K562 (cell line): Measurements from ENCODE around the gene ANO10. TPM values are rescaled to one million over a fixed set of nuclear protein-coding genes. Genes with fewer than 3 reads are reported as not detected.

Experiments used
- ARID3B ChIP-seq: fragments of 250-450 bp; sonication (Bioruptor Pico); IDR thresholded peaks from 2 replicates; pipeline ENCODE4 v1.4.0; 2020; ENCODE audit warnings: borderline replicate concordance
- CREB1 ChIP-seq, 2 experiments: sonication (generic) in 1 of 2; formaldehyde crosslinking in 1 of 2; IDR thresholded peaks; 2 replicates each; pipeline versions ENCODE4 v1.6.1 to v1.8.0; 2012 to 2022; ENCODE audit warnings: inconsistent platforms in 1 of 2, mild to moderate bottlenecking in 1 of 2, missing genetic modification reagents in 1 of 2, moderate library complexity in 1 of 2
- PBX2 ChIP-seq, 2 experiments: IDR thresholded peaks in 1 of 2; conservative IDR thresholded peaks in 1 of 2; 2 replicates each; pipeline ENCODE4 v1.6.1; 2016; ENCODE audit warnings: low read depth in 2 of 2, mild to moderate bottlenecking in 1 of 2, missing compliant biosample characterization in 1 of 2, missing genetic modification characterization in 1 of 2, moderate library complexity in 1 of 2
- PML ChIP-seq: IDR thresholded peaks from 2 replicates; pipeline ENCODE4 v1.6.1; 2012; ENCODE audit warnings: low read length, inconsistent platforms
- ZBTB1 ChIP-seq: sonication (generic); formaldehyde crosslinking; IDR thresholded peaks from 2 replicates; pipeline ENCODE4 v1.8.1; 2023; ENCODE audit warnings: missing genetic modification reagents, low read depth, mild to moderate bottlenecking, borderline replicate concordance
- ZNF561 ChIP-seq: fragments of 450-650 bp; formaldehyde crosslinking; conservative IDR thresholded peaks from 2 replicates; pipeline ENCODE4 v1.4.0; 2020; ENCODE audit warnings: mild to moderate bottlenecking, moderate library complexity
- polyA plus RNA-seq, 8 experiments: library from polyadenylated mRNA; depleted of rRNA in 4 of 8; stranded (reverse) in 5 of 8; unstranded in 3 of 8; fragments of >200 nt; fragmentation: Nextera tagmentation in 2 of 8; fragmentation: Illumina TruSeq in 1 of 8; extraction: Ambion mirVana in 2 of 8; extraction: Trizol in 1 of 8; gene quantifications; 2 replicates each; pipeline versions ENCODE4 v1.2.1 to v1.2.3, GENCODE V29; 2011 to 2014; ENCODE audit warnings: inconsistent platforms in 1 of 8, missing spikeins in 1 of 8
- total RNA-seq, 7 experiments: library from RNA; depleted of rRNA in 6 of 7; stranded (reverse); fragments of >200 nt in 6 of 7; fragmentation: Illumina TruSeq in 2 of 7; extraction: Trizol in 2 of 7; gene quantifications; 2 replicates each; pipeline versions ENCODE4 v1.2.1 to v1.2.3, GENCODE V29; 2011 to 2021; ENCODE audit warnings: low replicate concordance in 1 of 7
- TF ChIP-seq, protein P1 (sequence below): fragments of 200-600 bp; sonication (generic); IDR thresholded peaks from one replicate; pipeline ENCODE4 v1.6.1; 2012; ENCODE audit warnings: mild to moderate bottlenecking, low read depth, low read length, inconsistent platforms

ANO10 gene
- total and polyA plus RNA-seq, 9 of the 15 experiments (the other 6 are each of a cell fraction or from before 2014, with no cell fraction given), result 6.4 to 46.0 (median 32.3) TPM

GRCh38 chr3:43638594-43639447 is 17.0 kb upstream of the ANO10 start (continued):
- TF ChIP-seq, protein P1, sequence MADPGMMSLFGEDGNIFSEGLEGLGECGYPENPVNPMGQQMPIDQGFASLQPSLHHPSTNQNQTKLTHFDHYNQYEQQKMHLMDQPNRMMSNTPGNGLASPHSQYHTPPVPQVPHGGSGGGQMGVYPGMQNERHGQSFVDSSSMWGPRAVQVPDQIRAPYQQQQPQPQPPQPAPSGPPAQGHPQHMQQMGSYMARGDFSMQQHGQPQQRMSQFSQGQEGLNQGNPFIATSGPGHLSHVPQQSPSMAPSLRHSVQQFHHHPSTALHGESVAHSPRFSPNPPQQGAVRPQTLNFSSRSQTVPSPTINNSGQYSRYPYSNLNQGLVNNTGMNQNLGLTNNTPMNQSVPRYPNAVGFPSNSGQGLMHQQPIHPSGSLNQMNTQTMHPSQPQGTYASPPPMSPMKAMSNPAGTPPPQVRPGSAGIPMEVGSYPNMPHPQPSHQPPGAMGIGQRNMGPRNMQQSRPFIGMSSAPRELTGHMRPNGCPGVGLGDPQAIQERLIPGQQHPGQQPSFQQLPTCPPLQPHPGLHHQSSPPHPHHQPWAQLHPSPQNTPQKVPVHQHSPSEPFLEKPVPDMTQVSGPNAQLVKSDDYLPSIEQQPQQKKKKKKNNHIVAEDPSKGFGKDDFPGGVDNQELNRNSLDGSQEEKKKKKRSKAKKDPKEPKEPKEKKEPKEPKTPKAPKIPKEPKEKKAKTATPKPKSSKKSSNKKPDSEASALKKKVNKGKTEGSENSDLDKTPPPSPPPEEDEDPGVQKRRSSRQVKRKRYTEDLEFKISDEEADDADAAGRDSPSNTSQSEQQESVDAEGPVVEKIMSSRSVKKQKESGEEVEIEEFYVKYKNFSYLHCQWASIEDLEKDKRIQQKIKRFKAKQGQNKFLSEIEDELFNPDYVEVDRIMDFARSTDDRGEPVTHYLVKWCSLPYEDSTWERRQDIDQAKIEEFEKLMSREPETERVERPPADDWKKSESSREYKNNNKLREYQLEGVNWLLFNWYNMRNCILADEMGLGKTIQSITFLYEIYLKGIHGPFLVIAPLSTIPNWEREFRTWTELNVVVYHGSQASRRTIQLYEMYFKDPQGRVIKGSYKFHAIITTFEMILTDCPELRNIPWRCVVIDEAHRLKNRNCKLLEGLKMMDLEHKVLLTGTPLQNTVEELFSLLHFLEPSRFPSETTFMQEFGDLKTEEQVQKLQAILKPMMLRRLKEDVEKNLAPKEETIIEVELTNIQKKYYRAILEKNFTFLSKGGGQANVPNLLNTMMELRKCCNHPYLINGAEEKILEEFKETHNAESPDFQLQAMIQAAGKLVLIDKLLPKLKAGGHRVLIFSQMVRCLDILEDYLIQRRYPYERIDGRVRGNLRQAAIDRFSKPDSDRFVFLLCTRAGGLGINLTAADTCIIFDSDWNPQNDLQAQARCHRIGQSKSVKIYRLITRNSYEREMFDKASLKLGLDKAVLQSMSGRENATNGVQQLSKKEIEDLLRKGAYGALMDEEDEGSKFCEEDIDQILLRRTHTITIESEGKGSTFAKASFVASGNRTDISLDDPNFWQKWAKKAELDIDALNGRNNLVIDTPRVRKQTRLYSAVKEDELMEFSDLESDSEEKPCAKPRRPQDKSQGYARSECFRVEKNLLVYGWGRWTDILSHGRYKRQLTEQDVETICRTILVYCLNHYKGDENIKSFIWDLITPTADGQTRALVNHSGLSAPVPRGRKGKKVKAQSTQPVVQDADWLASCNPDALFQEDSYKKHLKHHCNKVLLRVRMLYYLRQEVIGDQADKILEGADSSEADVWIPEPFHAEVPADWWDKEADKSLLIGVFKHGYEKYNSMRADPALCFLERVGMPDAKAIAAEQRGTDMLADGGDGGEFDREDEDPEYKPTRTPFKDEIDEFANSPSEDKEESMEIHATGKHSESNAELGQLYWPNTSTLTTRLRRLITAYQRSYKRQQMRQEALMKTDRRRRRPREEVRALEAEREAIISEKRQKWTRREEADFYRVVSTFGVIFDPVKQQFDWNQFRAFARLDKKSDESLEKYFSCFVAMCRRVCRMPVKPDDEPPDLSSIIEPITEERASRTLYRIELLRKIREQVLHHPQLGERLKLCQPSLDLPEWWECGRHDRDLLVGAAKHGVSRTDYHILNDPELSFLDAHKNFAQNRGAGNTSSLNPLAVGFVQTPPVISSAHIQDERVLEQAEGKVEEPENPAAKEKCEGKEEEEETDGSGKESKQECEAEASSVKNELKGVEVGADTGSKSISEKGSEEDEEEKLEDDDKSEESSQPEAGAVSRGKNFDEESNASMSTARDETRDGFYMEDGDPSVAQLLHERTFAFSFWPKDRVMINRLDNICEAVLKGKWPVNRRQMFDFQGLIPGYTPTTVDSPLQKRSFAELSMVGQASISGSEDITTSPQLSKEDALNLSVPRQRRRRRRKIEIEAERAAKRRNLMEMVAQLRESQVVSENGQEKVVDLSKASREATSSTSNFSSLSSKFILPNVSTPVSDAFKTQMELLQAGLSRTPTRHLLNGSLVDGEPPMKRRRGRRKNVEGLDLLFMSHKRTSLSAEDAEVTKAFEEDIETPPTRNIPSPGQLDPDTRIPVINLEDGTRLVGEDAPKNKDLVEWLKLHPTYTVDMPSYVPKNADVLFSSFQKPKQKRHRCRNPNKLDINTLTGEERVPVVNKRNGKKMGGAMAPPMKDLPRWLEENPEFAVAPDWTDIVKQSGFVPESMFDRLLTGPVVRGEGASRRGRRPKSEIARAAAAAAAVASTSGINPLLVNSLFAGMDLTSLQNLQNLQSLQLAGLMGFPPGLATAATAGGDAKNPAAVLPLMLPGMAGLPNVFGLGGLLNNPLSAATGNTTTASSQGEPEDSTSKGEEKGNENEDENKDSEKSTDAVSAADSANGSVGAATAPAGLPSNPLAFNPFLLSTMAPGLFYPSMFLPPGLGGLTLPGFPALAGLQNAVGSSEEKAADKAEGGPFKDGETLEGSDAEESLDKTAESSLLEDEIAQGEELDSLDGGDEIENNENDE, result no peak
- TF ChIP-seq ZNF561 (CRISPR knock-in tag) (no peak), CREB1 (IDR thresholded peaks at IDR 0.05) (0 out of 2 replicates have a peak, but pooled peaks have one; percentile 10), CREB1 (CRISPR knock-in tag; IDR thresholded peaks at IDR 0.05) (no peak), PML (peak; percentile 44; the same call in 1 of the 2 replicates), ARID3B (CRISPR knock-in tag) (0 out of 2 replicates have a peak, but pooled peaks have one; percentile 32), ZBTB1 (no peak), PBX2 (CRISPR knock-in tag; IDR thresholded peaks at IDR 0.05; ENCODE audit: low read depth) (peak; percentile 67), PBX2 (tag; conservative IDR thresholded peaks at IDR 0.05; ENCODE audit: low read depth) (peak; percentile 84)
